ENCODE measurements around the gene CENPB. TPM values are rescaled to one million over a fixed set of nuclear protein-coding genes. Genes with fewer than 3 reads are reported as not detected.

The CENPB gene
- total and polyA plus RNA-seq, 4 donors = 4.5 to 32.4 (median 25.4) TPM

- 95% methylated on average over 11 of the region's 11 CpGs for WGBS
- Histone ChIP-seq H3K27me3 (ENCODE audit: control insufficient read depth in 4 of 4, insufficient read depth in 4 of 4, low read length in 3 of 4) (no peaks in the 10 kb centered on the region), H3K36me3 (ENCODE audit: control insufficient read depth in 4 of 4, insufficient read depth in 3 of 4, low read depth in 1 of 4, low read length in 3 of 4) (peaks cover 0 to 3% (median 0%) of the 10 kb centered on the region in 4 donors), H3K27ac (ENCODE audit: low read depth in 1 of 2, low read length in 2 of 2) (no peak overlapping the region), H3K4me3 (ENCODE audit: low read depth in 1 of 3, low read length in 3 of 3) (no peak overlapping the region), H3K9ac (ENCODE audit: low read depth in 1 of 2, low read length in 2 of 2) (no peak overlapping the region), H3K4me1 (ENCODE audit: control insufficient read depth in 4 of 4, insufficient read depth in 4 of 4, low read length in 3 of 4) (peaks cover 0 to 1% (median 0%) of the 10 kb centered on the region in 4 donors), H3K9me3 (ENCODE audit: control insufficient read depth in 4 of 4, low read length in 3 of 4) (no peaks in the 10 kb centered on the region)
- TF ChIP-seq GABPA (IDR thresholded peaks at IDR 0.05 in 1 of 2, conservative IDR thresholded peaks at IDR 0.05 in 1 of 2) (no peak), MAX (IDR thresholded peaks at IDR 0.05) (no peak), YY1 (IDR thresholded peaks at IDR 0.05) (no peak), REST (IDR thresholded peaks at IDR 0.05) (no peak), CTCF (IDR thresholded peaks at IDR 0.05; ENCODE audit: low read depth, low read length, missing input control) (no peak), RAD21 (IDR thresholded peaks at IDR 0.05) (no peak), NR2F2 (IDR thresholded peaks at IDR 0.05) (no peak), HNF4G (IDR thresholded peaks at IDR 0.05) (no peak), ATF3 (IDR thresholded peaks at IDR 0.05) (no peak), ZBTB33 (IDR thresholded peaks at IDR 0.05) (no peak), TAF1 (conservative IDR thresholded peaks at IDR 0.05) (no peak), EGR1 (IDR thresholded peaks at IDR 0.05; ENCODE audit: low read depth in 2 of 2) (no peak), SP1 (IDR thresholded peaks at IDR 0.05) (no peak), FOXA1 (IDR thresholded peaks at IDR 0.05) (no peak), RXRA (IDR thresholded peaks at IDR 0.05) (no peak), JUND (IDR thresholded peaks at IDR 0.05) (no peak), HNF4A (conservative IDR thresholded peaks at IDR 0.05) (no peak), FOXA2 (IDR thresholded peaks at IDR 0.05) (no peak)
- DNase-seq (ENCODE audit: low spot score) = no peak
Observed at GRCh38 chr20:3759316-3759823, 27.2 kb downstream of the CENPB start.

All from liver (tissue), 9 donors.